NB4 (cell line): ENCODE data around the gene SMYD3.

Source experiments
- DNase-seq: peaks from one replicate; pipeline ENCODE4 v3.0.0; 2010; ENCODE audit warnings: low read depth
- H3K4me3 ChIP-seq: one replicate; pipeline ENCODE4 v1.5.1; 2011; ENCODE audit warnings: mild to moderate bottlenecking, low read depth, low read length, moderate library complexity
- CTCF ChIP-seq: IDR thresholded peaks from one replicate; pipeline ENCODE4 v1.5.1; 2012; ENCODE audit warnings: low read depth, low read length
- MAX ChIP-seq: IDR thresholded peaks from 2 replicates; pipeline ENCODE4 v1.6.1; 2011; ENCODE audit warnings: low read depth, low read length
- MYC ChIP-seq: IDR thresholded peaks from 2 replicates; pipeline ENCODE4 v1.6.1; 2011; ENCODE audit warnings: low read depth, low read length
- POLR2A ChIP-seq: IDR thresholded peaks from 2 replicates; pipeline ENCODE4 v1.6.1; 2011; ENCODE audit warnings: mild to moderate bottlenecking; ENCODE audit not compliant: insufficient read length; ENCODE audit errors: extremely low read depth

The SMYD3 gene

GRCh38 chr1:246343251-246343650, 163.8 kb downstream of the SMYD3 start:
- TF ChIP-seq CTCF = no peak
- TF ChIP-seq MYC = no peak
- TF ChIP-seq POLR2A = no peak
- TF ChIP-seq MAX = no peak
- H3K4me3 ChIP-seq = no peak overlapping the region
- no peak for DNase-seq

- DNase-seq = no peak
- H3K4me3 ChIP-seq = no peak overlapping the region
- TF ChIP-seq MYC = no peak
- no peak for TF ChIP-seq MAX
- no peak for TF ChIP-seq POLR2A
- no peak for TF ChIP-seq CTCF
Measured at GRCh38 chr1:246338546-246338945, 168.5 kb downstream of the SMYD3 start.

GRCh38 chr1:246338098-246338497, 169.0 kb downstream of the SMYD3 start:
- H3K4me3 ChIP-seq = no peak overlapping the region
- TF ChIP-seq MAX (no peak), MYC (no peak), CTCF (no peak), POLR2A (no peak)
- DNase-seq = no peak

- no peak overlapping the region for H3K4me3 ChIP-seq
- TF ChIP-seq POLR2A (no peak), CTCF (no peak), MAX (no peak), MYC (no peak)
- no peak for DNase-seq
Measured at GRCh38 chr1:246335151-246335550, 171.9 kb downstream of the SMYD3 start.

- DNase-seq = no peak
- no peak for TF ChIP-seq POLR2A
Measured at GRCh38 chr1:246333855-246334254, 173.2 kb downstream of the SMYD3 start.

GRCh38 chr1:246332078-246332477, 175.0 kb downstream of the SMYD3 start:
- no peak overlapping the region for H3K4me3 ChIP-seq
- no peak for DNase-seq
- TF ChIP-seq MAX (no peak), POLR2A (no peak), CTCF (no peak), MYC (no peak)

More at GRCh38 chr1:246333855-246334254, 173.2 kb downstream of the SMYD3 start:
- no peak overlapping the region for H3K4me3 ChIP-seq
